ENCODE results near the gene PTPRR.

Gene PTPRR

GRCh38 chr12:70910666-70911065, 9.9 kb downstream of the PTPRR start:
- DNase-seq = no peak

DNA sequence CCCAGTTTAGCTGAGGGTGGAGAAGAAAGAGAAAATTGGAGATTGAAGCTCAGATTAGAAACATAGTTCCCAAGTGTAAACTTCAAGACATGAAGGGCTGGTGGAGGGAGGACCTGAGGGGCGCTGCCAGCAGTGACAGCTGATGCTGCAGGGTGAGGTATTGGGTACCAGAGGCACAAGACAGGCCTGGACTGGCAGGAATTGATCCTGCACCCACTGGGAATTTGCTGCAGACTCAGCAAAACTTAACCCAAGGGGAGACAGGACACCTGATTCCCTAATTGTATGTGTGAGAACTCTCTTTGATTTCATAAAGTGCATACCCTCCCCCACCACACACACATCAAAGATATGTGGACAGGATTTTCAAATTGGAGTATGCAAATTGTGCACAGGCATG, 11.6 kb downstream of the PTPRR start:
- DNase-seq = no peak

- DNase-seq = no peak
Observed at GRCh38 chr12:70907412-70907811, 13.1 kb downstream of the PTPRR start.

DNA sequence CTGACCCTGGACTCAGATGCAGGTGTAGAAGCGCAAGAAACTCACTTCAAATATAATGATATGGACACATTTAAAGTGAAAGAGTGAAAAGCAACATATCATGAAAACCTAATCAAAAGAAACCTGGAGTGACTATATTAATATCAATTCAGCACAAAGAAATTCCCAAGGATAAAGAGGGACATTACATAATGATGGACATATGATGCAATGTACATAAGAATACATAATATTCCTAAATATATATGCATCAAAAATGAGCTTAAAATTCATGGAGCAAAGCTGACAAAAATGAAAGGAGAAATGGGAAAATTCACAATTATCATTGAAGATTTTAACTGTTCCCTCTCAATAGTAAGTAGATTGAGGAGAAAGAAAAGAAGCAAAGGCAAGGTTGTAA, 24.6 kb downstream of the PTPRR start:
- DNase-seq = no peak

DNA sequence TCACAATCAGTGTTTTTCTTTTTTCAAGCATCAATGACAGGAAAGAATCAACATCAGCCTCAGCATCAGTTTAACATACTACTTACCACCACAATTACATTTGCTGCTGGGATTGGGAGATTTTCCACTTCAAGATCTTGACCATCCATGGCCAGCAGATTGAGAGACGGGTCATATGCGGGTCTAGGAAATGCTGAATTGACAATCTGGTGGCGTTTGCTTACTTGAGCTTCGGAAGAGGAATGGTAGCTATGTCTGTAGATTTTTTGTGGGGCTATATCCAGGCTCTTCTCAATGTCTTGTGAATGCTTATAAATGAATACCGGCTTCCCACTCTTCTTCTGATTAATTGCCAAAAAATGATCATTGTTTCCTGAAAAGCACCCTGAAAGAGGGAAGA, 27.9 kb downstream of the PTPRR start:
- no peak for DNase-seq

DNA sequence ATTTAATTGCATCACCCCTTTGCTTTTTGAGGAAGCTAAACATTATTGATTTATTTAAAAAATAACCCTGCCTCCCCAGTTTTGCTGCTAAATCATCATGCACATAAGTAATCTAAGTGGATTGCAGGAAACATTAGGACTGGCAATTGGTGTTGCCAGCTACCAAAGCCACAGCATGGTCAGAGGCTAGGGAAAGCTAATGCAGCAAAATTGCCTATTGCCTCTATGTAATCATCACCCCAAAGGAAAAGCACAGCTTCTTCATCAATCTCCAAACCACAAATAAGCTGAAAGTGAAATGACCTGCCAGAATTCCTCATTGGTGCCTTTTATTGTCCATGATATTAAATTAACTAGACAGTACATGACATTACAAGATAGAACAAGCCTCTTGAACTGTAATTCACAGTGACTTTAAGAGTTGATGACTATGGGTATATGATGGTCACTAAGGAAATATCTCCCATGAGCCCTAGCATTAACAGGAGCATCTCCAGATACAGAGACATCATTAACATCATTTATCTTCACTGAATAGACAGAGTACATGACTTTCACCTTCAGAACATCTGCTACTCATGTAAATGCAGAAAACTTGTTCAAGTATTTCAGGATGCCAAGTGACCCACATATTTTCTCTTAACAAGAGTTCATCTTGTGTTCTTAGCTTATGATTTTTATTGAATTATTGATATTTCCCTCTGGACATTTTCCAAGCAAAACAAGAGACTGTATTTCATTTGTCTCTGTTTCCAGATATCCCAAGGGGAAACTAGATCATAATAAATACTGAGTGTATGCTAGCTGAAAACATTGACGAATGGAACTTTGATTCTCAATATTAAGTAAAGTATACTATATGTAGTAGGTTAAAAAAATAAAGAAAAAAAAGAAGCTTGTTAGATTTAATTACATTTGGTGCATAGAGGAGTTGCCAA, 29.4 kb downstream of the PTPRR start:
- DNase-seq = no peak

DNA sequence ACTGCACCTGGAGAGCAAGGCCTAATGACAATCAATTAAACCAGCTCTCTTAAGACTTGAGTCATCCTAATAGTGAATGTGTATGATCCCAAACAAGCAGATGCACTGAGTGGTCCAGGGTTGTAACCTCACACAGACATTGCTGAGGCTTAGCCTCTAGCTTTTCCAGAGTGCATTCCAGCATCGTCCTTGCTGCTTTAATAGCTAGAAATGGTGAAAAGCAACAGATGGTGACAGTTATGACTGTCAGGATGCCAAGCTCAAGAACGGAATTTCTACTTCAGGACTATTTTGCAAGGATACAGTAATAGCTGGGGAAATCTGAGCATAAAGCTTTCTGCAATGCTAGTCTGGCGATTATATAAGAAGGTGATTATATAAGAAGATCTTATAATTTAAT, 34.6 kb downstream of the PTPRR start:
- no peak for DNase-seq

DNA sequence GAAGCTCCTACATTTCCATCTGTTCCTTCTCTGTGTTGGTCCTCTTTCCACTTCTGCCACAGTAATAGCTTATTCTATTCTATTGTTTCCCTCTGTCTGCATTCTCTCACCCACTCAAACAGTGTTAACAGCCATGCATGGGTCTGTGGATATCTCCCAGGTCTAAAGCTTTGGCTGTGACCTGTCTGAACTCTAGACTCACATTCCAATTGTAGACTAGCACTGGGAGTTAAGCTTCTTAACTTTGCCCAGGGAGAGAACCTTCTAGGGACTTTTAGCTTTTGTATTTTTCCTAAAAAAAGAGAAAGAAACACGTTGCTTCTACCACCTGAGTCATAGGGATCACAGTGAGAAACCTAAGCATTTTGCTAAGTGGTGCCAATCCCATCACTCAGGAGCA, 36.7 kb downstream of the PTPRR start:
- DNase-seq = no peak

- DNase-seq = no peak
Observed at GRCh38 chr12:70880744-70881143, 39.8 kb downstream of the PTPRR start.

DNA sequence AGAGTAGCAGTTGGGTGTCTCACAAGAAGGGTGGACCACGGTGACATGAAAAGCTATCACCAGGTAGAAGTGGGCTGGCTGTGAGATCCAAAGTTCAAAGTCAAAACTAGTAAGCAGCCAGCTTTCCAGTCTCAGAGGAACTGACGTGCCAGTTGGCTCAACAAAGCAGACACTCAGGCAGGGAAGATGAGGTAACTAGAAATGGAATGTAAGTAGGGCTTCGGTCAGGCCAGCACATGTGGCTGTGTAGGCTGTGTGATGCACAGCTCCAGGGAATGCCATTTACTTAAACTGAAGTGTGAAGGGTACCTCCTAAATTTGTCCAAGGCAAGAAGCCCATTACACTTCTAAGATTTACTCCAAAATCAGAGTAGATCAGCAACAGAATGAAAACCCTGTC, 43.6 kb downstream of the PTPRR start:
- no peak for DNase-seq

- no peak for DNase-seq
Observed at GRCh38 chr12:70875628-70876027, 44.9 kb downstream of the PTPRR start.

DNA sequence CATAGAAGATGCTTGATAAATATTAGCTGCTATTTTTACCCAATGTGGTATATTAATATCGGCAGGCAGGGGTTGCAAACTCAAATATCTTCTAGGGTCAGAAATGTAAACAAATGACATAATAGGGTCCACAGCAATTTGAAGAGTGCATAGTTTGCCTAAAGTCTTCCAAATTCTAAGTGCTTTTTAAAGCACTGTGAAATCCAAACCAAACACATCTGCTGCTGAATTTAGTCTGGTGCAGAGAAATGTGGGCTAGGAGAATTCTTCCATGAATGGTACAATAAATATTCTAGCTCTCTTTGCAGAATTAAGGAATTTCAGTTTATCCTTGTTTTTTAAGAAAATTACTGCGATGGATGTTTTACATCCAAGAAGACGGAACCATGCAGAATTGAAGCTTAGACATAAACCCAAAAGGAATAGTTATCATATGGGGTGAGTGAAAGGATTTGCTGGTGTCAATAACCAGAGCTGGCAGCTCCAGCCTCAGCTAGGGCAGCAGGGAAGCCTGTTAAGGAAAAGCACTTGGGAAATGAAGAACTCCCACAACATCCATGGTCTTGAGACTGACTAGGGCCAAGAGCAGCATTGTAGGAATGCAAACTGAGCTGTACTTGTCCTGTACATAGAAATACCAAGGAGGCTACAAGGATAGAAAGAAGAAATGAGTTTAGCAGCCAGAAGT, 65.5 kb downstream of the PTPRR start:
- DNase-seq = no peak

GRCh38 chr12:70854138-70854537, 66.4 kb downstream of the PTPRR start:
- DNase-seq = no peak

GRCh38 chr12:70853326-70853725, 67.2 kb downstream of the PTPRR start:
- DNase-seq = no peak

- DNase-seq = no peak
Observed at GRCh38 chr12:70852416-70853150, 68.0 kb downstream of the PTPRR start.

DNA sequence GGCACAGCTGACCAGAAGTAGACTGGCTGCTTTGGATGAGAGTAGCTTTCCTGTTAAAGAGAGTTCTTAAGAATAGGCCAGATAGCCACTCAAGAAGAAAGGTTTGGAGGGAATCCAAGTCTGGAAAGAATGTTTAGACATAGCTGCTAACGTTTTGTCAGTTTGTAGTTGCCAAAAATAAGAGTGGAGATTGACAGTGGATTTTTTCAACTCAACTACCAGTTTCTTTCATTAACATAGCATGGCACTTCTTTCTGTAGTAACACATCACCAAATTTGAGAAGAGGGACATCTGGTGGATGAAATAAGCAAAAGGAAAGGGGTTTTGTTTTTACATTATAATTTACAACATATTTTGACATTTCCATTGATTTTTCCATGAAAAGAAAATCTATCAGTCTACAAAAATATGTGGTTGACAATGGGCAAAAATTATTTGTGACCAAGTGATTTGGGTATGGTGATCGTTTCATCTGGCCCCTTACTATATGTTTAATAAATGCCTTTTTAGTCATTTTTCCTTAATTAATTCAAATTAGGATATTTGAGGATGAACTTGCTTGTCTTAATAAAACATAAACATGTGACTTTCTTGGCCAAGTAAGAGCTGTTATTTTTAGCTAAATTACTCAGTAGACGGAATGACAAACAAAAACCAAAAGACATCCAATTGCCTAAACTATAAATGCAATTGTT, 71.1 kb downstream of the PTPRR start:
- no peak for DNase-seq

- no peak for DNase-seq
Observed at GRCh38 chr12:70847871-70848270, 72.7 kb downstream of the PTPRR start.

DNA sequence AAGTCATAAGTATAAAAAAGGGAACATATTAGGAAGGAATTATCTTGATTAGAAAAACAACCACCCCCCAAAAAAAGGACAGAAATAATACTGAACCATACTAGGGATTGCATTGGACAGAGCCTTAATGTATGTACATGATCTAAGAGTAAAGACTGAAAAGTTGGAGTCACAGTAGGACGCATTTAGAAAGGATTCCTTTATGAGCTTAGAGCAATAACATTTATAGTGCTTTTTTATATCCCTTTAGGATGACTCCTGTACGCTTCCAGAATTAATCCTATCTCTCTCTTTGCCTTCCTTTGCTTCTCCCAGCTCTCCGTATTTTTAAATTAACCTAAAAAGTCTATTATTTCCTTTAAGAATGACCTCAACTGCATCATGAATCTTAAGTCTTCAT, 75.3 kb downstream of the PTPRR start:
- no peak for DNase-seq

DNA sequence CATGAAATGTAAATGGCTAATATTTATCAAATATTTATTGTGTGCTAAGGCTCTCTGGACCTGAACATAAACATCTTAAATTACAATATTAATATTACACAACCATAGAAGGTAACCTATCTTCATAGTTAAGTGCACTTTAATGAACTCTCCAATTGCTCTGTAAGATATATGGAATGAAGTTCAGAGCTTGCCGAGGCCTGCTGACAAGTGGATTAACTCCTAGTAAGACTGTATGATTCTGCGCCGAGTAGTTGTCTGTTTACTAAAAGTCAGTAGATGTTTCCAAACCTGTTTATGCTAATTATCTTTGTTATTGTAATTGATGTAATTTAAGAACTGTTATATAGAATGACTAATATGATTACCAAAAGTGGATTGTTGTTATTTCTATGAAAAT, 77.2 kb downstream of the PTPRR start:
- no peak for DNase-seq

DNA sequence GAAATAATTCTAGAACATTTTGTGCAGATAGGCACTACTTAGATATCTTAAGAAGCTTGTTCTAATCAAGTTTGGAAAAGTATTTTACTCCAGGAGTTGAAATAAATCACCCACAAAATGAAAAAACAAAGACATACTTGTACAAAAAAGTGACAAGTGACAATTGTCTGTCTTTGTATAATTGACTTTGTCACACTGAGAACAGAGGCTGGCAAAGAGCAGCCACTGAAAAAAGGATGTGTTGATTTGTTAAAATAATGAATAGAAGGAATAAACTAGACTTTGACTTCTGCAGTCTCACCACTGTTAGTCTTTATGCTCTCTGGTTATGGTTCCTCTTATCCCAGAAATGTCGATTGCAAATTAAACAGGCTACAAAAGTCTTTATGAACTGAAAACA, 77.6 kb downstream of the PTPRR start:
- DNase-seq = no peak

GRCh38 chr12:70842136-70842535, 78.4 kb downstream of the PTPRR start:
- DNase-seq = no peak

DNA sequence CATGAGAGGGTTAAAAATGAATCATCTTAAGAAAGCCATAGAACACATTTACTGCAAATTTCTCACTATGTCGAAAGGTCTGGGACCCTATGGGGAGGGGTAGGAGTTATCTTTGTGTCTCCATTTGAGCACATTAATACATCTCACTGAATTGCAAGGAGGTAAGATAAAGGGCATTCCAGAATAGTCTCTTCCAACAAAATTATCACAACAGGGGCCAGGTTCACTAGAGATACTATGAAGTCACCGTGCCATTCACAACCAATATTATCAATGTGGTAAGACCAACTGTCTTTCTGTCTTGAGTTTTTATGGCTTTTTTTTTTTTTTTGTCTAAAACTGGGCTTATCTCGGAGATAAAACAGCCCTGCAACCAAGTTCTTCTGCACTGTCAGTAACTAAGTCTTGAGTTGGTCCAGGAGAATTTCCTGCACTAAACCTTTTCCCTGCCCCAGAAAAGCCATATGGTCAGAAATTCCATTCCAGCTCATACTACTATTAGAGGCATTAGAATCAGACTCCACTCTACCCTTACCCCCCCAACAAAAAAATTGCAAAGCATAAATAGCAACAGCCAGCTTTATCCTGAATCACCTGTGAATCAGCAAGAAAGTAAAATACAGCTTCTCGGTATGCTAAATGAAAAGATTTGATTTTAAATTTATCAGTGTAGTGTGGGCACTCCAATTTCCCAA, 79.7 kb downstream of the PTPRR start:
- DNase-seq = no peak

Measured in activated CD4-positive, alpha-beta T cell treated with anti-CD3 and anti-CD28 coated beads for 4 hours (primary cell).